GM18505 (cell line): ENCODE data around the gene CDH2.
"Not testable (repeated sequence)": the region's sequence is repeated elsewhere in the genome, so short reads cannot be mapped to it uniquely, and the experiment has no call there.

Source experiments
- ATAC-seq: cut with Tn5 transposase; IDR thresholded peaks from one replicate; pipeline ENCODE4 v1.9.1; 2021; ENCODE audit not compliant: unreplicated experiment
- POLR2A ChIP-seq: IDR thresholded peaks from 4 replicates; pipeline ENCODE4 v1.6.1; 2011; ENCODE audit warnings: borderline replicate concordance; ENCODE audit not compliant: insufficient read depth, insufficient read length; ENCODE audit errors: extremely low read depth

The CDH2 gene

DNA sequence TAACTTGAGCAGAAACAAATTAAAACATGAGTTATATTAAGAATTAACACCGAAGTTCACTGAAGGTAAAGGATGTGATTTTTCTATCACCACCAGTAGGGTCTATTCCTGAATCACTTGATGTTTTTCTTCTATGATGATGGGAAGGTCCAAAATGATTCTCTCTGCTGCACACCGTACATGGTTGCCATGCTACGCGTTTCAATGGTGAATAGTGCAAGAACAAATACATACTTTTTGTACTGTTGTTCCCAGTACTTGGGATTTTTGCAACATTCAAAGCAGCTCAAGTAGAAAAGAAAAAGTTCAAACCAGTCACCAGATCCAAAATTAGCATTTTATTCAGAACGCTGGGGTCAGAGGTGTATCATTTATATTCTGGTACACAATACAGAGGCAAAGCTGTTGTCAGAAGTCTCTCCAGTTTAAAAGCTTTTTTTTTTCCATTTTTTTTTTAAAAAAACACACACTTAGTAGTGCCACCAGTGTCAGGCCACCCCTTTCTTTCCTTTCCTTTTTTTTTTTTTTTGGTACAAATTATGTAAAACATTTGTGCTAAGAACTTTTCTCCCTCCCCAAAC is 226.2 kb downstream of the CDH2 start:
- TF ChIP-seq POLR2A, result no peak
- ATAC-seq, result no peak

- no peak for ATAC-seq
Observed at GRCh38 chr18:27948986-27949385, 227.9 kb downstream of the CDH2 start.

GRCh38 chr18:27942706-27943105 is 234.2 kb downstream of the CDH2 start:
- no peak for TF ChIP-seq POLR2A
- ATAC-seq, result no peak

More at GRCh38 chr18:27948986-27949385, 227.9 kb downstream of the CDH2 start:
- no peak for TF ChIP-seq POLR2A

- TF ChIP-seq POLR2A, result no peak
- no peak for ATAC-seq
Observed at GRCh38 chr18:27931535-27931934, 245.4 kb downstream of the CDH2 start.

GRCh38 chr18:27922780-27923179 is 254.2 kb downstream of the CDH2 start:
- TF ChIP-seq POLR2A, result no peak
- no peak for ATAC-seq

GRCh38 chr18:27921904-27922751 is 254.8 kb downstream of the CDH2 start:
- ATAC-seq, result no peak
- no peak for TF ChIP-seq POLR2A

- ATAC-seq, result no peak
- no peak for TF ChIP-seq POLR2A
Observed at GRCh38 chr18:27921392-27921791, 255.5 kb downstream of the CDH2 start.

DNA sequence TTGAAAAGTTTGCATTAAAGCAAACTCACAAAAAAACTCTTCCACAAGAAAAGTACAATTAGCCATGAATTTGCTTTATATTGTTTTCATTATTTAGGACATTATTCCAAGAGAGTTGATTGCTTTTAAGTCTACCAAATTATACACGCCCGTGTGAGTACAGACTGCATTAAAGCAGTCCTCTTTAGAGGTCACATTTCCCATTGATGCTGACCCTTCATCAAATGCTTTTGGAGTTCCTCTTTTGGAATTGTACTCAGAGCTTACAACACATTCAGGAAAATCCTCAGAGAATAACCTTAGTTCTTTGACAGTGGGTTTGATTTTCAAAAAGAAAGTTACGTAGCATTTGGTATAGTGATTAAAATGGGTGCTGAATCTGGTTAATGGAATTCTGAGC is 256.1 kb downstream of the CDH2 start:
- TF ChIP-seq POLR2A, result no peak
- no peak for ATAC-seq

GRCh38 chr18:27906189-27906588 is 270.7 kb downstream of the CDH2 start:
- not testable (repeated sequence) for ATAC-seq

GRCh38 chr18:27903906-27904305 is 273.0 kb downstream of the CDH2 start:
- no peak for TF ChIP-seq POLR2A
- no peak for ATAC-seq

- ATAC-seq, result no peak
- TF ChIP-seq POLR2A, result no peak
Observed at GRCh38 chr18:27901424-27902226, 275.3 kb downstream of the CDH2 start.
